ENCODE results near the gene GRK1. TPM values are rescaled to one million over a fixed set of nuclear protein-coding genes. Genes with fewer than 3 reads are reported as not detected.

The GRK1 gene
- total RNA-seq, 1 donor from 2014 or later, result 0.09 TPM

- DNase-seq (ENCODE audit: low spot score) (peak; percentile 48), ATAC-seq (no peak)
- intact Hi-C loops (cut with DNase I), result no loop called here
Observed at GRCh38 chr13:113777311-113778260, 110.6 kb downstream of the GRK1 start.

DNA sequence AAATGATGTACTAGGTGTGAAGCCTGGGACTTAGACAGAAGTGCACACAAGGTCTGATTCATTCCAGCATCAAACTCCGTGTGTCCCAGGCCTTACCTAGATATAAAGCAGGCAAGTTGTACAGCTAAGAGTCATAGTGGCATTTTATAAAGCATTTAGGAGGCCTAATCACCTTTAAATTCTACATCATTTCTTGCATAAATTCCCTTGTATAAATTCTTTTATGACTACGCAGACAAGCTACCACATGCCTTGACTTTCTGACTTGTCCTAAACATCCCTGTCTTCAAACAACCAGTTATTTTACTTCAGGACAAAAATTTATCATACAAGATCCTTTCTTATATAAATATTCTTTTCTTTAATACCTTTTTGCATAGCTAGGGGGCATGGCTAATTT lies 114.6 kb downstream of the GRK1 start:
- intact Hi-C loops (cut with DNase I), result no loop called here
- DNase-seq (ENCODE audit: low spot score), result no peak
- ATAC-seq, result no peak

DNA sequence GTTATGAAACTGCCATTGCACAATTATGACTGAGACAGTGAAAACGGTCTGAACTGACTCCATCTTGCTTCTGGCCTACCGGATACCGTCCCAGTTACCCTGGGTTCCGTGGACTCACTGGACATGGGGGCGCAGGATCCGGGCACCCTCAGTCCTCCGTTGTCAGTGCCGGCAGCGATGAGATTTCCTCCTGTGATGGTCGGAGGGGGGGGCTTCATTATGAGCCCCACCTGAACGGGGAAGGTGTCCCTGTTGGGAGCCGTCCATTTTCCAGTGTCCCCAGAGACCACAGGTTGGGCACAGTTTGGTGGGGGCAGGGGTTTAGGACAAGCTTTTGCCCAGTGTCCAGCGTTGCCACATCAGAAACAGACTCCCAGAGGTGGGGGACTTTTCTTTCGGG lies 115.5 kb downstream of the GRK1 start:
- ATAC-seq (no peak), DNase-seq (ENCODE audit: low spot score) (peak; percentile 31)
- intact Hi-C loops (cut with DNase I), result no loop called here

DNA sequence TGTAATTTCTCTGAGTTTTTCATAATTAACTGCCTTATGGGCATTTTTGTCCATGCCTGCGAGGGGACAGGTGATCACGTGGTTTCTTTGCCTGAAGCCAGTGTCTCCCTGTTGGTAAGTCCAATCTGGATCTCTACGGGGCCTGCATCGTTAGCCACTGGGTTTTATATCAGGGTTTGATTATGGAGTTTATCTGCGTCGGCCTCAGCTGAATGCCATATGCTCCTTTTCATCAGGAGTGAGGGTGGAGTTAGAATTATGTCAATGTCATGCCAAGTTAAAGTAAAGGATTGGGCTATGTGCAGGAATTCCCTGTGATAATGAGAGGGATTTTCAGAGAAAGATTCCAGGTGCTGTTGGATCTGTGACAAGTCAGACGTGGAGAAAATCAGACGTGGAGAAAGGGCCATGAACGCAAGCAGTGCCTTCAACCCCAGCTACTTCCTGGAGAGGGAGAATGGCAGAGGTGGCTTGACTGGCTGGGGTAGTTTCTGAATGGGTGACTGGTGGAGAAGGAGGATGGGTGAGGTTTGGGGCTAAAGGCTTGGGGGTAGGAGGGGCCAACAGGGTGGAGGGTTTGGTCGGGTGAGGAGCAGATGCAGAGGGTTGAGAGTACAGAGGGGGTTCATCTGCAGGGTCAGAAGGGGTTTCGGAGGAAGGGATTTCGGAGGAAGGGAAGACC lies 116.3 kb downstream of the GRK1 start:
- intact Hi-C loops (cut with DNase I), result no loop called here
- peak; percentile 12 for DNase-seq (ENCODE audit: low spot score)

DNA sequence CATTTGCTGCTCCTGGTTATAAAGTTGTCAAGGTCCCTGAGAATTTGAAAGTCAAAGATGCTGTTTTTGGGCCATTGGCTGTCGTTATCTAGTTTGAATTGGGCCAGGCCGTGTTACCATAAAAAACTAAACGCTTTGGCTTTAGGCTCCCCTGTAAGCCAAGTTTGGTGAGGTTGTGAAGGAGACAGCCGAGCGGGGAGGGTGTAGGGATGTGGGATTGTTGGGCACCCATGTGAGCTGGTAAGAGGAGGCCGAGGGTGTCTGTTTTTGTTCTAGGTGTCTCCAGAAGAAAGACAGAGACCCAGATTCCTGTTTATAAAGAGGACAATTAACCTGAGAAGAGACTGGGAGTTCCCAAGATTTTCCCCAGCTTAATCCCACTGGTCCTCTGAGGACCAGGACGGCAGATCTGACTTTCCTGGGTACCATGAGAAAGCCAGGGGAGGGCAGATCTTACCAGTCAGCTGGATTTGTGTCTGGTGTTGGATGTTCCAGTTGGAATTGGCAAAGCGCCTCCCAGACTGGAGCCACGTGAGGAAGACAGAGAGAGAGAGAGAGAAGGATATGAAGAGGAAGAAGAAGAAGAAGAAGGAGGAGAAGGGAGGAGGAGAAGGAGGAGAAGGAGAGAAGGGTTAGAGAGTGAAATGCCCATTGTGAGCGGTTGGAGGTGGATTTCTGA lies 117.1 kb downstream of the GRK1 start:
- DNase-seq (ENCODE audit: low spot score), result peak; percentile 30
- intact Hi-C loops (cut with DNase I), result no loop called here
- ATAC-seq, result no peak

More for the DNA sequence above, 116.3 kb downstream of the GRK1 start:
- ATAC-seq, result no peak

- DNase-seq (ENCODE audit: low spot score) (peak; percentile 13), ATAC-seq (no peak)
- intact Hi-C loops (cut with DNase I), result no loop called here
Observed at GRCh38 chr13:113784645-113785024, 117.6 kb downstream of the GRK1 start.

GRCh38 chr13:113785051-113786010 lies 118.3 kb downstream of the GRK1 start:
- ATAC-seq (no peak), DNase-seq (ENCODE audit: low spot score) (peak; percentile 42)
- intact Hi-C loops (cut with DNase I), result no loop called here

DNA sequence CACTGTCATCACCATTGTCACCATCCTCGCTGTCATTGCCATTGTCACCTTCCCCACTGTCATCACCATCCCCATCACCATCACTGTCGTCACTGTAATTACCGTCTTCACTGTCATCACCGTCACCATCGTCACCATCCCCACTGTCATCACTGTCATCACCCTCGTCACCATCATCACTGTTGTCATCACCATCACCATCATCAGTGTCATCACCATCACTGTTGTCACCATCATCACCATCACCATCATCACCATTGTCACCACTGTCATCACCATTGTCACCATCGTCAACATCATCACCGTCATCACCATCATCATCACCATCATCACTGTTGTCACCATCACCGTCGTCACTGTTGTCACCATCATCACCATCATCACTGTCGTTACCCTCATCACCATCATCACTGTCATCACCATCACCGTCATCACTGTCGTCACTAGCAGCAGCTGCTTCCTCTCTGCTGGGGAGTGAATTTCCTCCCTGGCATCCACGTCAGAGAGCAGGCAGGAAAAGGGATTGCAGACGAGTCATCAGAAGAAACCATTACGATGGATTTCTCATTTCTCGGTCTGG lies 119.3 kb downstream of the GRK1 start:
- ATAC-seq, result no peak
- intact Hi-C loops (cut with DNase I), result no loop called here
- DNase-seq (ENCODE audit: low spot score), result no peak

Other genes with a start within 250 kb of the GRK1 start
- 14.5 TPM for gene ADPRHL1, start 213.7 kb upstream of the GRK1 start, total RNA-seq
- gene DCUN1D2, start 176.5 kb upstream of the GRK1 start, total RNA-seq, result 28.3 TPM
- gene TFDP1, start 82.5 kb upstream of the GRK1 start, total RNA-seq, result 36.1 TPM
- not detected for gene ATP4B, start 9.0 kb upstream of the GRK1 start, total RNA-seq
- gene TMEM255B, start 92.0 kb downstream of the GRK1 start, total RNA-seq, result 34.8 TPM
- gene GAS6, start 196.9 kb downstream of the GRK1 start, total RNA-seq, result 302 TPM

Measured in sciatic nerve (tissue), 2 donors.